H1 (cell line): ENCODE results near the gene MRPS35.

ENCODE experiments used
- EZH2 ChIP-seq: fragments of 200-600 bp; sonication (generic); IDR thresholded peaks from 2 replicates; pipeline ENCODE4 v1.7.1; 2012; ENCODE audit warnings: low read depth, mild to moderate bottlenecking, moderate library complexity, low read length, inconsistent platforms; ENCODE audit not compliant: severe bottlenecking
- NRF1 ChIP-seq: IDR thresholded peaks from 2 replicates; pipeline ENCODE4 v1.6.1; 2011; ENCODE audit warnings: mild to moderate bottlenecking, low read depth, low read length, improper control_type of control experiment
- POLR2A ChIP-seq, 2 experiments: IDR thresholded peaks; 1 replicate in 1 of 2; 2 replicates in 1 of 2; pipeline ENCODE4 v1.6.1; 2011; ENCODE audit warnings: low read depth in 2 of 2, low read length in 2 of 2, mild to moderate bottlenecking in 2 of 2; ENCODE audit errors: control extremely low read depth in 1 of 2
- TF ChIP-seq, protein P1 (sequence below), 3 experiments: IDR thresholded peaks; 1 replicate in 2 of 3; 2 replicates in 1 of 3; pipeline versions ENCODE4 v1.5.1 to v1.6.1; 2011; ENCODE audit warnings: low read length in 3 of 3, mild to moderate bottlenecking in 3 of 3, inconsistent platforms in 2 of 3, low read depth in 1 of 3, moderate library complexity in 1 of 3; ENCODE audit not compliant: insufficient read depth in 1 of 3; ENCODE audit errors: control extremely low read depth in 1 of 3

DNA sequence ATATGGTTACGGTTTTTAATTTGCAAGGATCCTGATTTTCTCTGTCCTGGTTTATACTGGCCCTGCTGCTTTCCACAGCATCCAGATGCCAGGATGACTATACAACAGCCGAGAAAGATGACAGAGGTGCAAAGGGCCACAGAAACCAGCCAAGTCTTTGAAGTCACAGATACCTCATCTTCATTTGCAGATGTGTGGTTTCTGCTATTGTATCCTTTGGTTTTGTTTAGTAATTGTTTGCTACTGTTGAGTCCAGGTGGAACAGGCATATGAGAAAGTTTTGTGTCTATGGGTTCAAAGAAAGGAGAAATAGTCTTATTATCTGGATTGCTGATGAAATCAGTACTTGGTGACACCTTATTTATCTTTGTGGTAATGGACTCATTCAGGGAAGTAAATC lies 52.1 kb downstream of the MRPS35 start:
- TF ChIP-seq NRF1 = no peak
- TF ChIP-seq, protein P1, sequence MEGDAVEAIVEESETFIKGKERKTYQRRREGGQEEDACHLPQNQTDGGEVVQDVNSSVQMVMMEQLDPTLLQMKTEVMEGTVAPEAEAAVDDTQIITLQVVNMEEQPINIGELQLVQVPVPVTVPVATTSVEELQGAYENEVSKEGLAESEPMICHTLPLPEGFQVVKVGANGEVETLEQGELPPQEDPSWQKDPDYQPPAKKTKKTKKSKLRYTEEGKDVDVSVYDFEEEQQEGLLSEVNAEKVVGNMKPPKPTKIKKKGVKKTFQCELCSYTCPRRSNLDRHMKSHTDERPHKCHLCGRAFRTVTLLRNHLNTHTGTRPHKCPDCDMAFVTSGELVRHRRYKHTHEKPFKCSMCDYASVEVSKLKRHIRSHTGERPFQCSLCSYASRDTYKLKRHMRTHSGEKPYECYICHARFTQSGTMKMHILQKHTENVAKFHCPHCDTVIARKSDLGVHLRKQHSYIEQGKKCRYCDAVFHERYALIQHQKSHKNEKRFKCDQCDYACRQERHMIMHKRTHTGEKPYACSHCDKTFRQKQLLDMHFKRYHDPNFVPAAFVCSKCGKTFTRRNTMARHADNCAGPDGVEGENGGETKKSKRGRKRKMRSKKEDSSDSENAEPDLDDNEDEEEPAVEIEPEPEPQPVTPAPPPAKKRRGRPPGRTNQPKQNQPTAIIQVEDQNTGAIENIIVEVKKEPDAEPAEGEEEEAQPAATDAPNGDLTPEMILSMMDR (IDR thresholded peaks at IDR 0.05; ENCODE audit: control extremely low read depth in 1 of 3, insufficient read depth in 1 of 3, low read depth in 1 of 3, low read length in 3 of 3) = no peak
- TF ChIP-seq EZH2 = no peak
- TF ChIP-seq POLR2A (IDR thresholded peaks at IDR 0.05; ENCODE audit: control extremely low read depth in 1 of 2, low read depth in 2 of 2, low read length in 2 of 2) = no peak
